Right ventricle myocardium inferior (tissue), 1 donor: ENCODE data around the gene AGPAT2. TPM values are rescaled to one million over a fixed set of nuclear protein-coding genes. Genes with fewer than 3 reads are reported as not detected.

ENCODE experiments used
- ATAC-seq: fragments of 200-7000 bp; cut with Tn5 transposase; one replicate; pipeline ENCODE4 v1.9.1; 2020; ENCODE audit warnings: mild to moderate bottlenecking, moderate library complexity
- DNase-seq: peaks from one replicate; pipeline ENCODE4 v3.0.0; 2021; ENCODE audit errors: missing footprints
- intact Hi-C: fragments of 100-400 bp; cut with DNase I; formaldehyde crosslinking; loops from one replicate; pipeline ENCODE4 v1.11.0; 2022
- total RNA-seq: library from RNA; stranded (reverse); fragmentation: NEBNext Ultra II Directional; extraction: Animal tissue kit (Norgen Biotek cat#: 25700); gene quantifications from one replicate; pipeline ENCODE4 v1.2.1, GENCODE V29; 2021
- donor health status: DM: no; HTN: yes; CAD: no; lungs with severe emphysema.

Gene AGPAT2
- total RNA-seq, 1 donor from 2014 or later: 57.9 TPM

DNA sequence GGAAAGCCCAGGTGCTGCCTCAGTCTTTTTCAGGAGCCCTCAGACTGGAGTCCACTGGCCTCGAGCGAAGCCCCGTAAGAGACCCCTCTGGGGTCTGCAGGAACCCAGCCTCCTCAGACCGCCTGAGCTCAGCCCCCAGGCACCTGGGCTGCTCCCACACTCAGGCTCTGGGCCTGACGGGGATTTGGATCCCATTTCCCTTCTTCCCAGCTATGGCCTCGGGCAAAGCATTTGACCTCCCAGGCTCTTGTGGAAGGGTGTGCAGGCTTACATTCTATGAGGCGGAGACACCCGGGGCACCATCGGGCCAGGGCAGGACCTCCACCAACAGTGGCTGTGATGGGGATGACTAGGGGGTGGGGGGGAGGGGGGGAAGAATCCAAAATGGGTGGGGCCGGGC lies 4.5 kb downstream of the AGPAT2 start:
- no peak for ATAC-seq
- no peak for DNase-seq
- intact Hi-C loops: no loop called here

DNA sequence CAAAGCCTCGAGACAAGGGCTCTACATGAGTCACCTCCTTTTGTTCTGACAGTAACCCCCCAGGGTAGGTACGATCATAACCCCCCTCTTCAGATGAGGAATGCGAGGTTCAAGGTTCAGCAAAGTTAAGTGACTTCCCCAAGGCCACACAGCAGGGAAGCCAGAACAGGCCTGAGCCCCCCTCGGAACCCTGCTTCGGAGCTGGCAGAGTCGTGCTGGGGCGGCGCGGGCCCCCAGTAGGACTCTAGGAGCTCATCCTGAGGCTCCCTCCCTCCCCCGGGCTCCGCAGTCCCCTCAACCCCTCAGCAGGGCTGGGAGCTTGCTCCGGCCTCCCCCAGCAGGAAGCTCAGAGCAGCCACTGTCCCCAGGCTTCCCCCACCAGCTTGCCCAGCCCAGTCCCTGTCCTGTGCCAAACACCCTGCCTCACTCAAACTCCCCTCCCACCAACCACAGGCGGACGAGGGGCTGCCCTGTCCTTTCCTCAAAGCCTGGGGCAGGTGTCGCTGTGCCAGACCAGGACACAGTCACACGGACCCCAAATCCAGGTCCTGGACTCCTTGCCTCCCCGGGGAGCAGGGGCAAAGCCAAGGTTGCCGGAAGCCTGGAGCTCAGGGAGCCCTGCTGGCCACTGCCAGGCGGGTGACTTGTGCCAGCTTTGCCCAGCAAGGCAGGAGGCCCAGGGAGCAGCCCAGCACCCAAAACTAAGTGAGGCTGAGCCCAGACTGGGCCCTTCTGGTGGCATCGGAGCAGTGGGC lies 5.1 kb downstream of the AGPAT2 start:
- intact Hi-C loops: no loop called here
- no peak for DNase-seq

DNA sequence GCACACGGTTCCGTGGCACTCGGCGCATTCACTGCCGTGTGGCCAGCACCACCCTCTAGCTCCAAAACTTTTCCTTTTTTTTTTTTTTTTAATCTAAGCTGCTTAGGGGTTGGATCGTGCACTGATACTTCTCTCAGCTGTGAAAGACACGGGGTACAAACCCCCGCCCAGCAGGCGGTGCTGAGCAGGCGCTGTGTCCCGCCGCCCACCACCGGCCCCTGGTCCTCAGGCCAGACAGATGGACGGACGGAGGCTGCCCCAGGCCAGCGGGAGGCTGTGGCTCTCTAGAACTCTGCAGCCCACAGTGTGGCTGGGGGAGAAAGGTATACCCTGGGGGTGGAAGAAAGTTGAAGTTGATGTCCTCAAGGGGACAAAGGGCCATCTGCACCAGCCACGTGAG lies 6.2 kb downstream of the AGPAT2 start:
- intact Hi-C loops: no loop called here
- DNase-seq (no peak), ATAC-seq (no peak)

More for the DNA sequence above, 5.1 kb downstream of the AGPAT2 start:
- ATAC-seq: no peak

DNA sequence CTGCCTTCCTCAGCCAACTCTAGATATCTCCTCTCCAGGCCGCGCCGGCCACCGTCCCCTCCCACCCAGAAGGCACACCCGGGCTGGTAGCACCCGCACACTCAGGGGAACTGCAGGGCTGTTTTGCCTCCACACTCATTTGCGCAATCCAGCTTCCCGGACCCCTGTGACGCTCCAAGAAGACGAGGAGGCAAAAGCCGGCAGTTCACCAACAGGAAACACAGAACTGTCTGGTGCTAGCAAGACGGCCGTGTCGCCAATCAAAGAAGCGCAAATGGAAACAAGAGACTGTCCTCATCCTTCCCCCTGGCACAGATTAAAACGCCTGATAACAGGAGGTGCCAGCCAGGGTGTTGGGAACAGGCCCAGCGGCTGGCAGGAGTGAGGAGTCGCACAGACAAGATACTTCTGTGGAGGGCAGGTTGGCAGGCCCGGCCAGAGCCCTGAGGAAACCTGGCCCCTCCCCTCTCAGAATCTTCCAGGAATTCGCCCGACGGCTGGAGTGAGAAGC lies 7.8 kb downstream of the AGPAT2 start:
- DNase-seq (no peak), ATAC-seq (no peak)
- intact Hi-C loops: loop anchor here (1.0 kb wide), 1 partner anchor 15 kb away; no protein-coding TSS in a partner anchor

DNA sequence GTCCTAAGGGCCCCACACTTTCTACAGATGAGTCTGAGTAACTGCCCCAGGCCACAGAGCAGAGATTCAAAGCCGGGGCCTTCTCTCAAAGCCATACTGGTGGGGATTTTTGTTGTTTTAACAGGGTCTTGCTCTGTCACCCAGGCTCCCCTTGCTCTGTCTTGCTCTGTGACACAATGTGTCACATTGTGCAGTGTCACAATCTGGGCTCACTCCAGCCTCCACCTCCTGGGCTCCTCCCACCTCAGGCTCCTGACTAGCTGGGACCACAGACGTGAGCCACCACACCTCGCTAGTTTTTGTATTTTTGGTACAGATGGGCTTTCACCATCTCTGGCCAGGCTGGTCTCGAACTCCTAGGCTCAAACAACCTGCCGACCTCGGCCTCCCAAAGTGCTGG lies 8.6 kb downstream of the AGPAT2 start:
- DNase-seq (no peak), ATAC-seq (no peak)

DNA sequence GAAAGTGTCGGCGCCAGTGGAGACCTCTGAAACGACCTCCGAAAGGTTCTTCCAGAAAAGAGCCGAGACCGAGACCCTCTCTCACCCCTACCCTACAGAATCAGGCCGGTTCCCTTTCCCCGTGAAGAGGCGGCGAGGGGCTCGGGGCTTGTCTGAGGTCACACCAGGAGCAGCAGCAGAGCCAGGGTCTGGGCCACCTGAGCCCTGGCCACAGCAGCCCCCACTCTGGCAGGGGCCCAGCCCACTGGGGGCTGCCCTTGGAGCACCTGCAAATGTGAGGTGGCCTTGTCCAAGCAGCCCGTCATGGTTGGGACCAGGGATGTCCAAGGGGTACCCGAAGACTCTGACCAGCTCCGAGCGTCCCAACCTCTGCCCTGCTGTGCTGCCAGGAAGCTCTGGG lies 9.2 kb downstream of the AGPAT2 start:
- intact Hi-C loops: no loop called here
- DNase-seq: no peak
- ATAC-seq: no peak

More for the DNA sequence above, 8.6 kb downstream of the AGPAT2 start:
- intact Hi-C loops: loop anchor here (1.0 kb wide), 1 partner anchor 16 kb away; no protein-coding TSS in a partner anchor

DNA sequence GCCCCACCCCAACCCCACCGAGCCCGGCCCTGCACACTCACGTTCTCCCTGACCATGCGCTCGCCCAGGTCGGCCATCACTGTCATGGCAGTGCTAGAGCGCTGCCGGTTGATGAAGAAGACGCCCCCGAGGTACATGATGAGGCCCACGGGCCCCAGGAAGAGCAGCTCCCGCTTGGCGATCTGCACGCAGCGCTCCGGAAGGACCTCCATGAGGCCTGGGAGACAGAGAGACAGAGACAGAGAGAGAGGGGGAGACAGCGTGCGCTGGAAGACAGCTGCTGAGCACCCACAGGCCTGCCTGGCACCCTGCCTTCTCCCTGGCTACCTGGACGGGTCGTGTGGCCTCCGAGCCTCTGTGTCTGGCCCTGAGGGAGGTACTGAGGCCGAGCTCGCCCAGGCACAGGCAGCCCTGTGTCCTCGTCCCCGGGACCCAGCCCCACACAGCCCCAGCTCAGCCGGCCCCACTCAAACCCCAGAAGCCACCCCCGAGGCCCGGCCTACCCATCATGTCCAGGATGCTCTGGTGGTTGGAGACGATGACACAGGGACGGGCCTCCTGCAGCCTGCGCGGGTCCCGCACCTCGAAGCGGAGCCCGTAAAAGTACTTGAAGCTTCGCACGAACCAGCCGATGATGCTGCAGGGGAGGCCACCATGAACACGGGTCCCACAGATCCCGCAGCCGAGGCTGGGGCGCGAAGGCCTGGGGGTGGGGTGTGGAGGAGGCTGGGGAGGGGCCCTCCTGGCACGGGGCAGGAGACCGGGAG lies 10.2 kb downstream of the AGPAT2 start:
- no peak for ATAC-seq
- intact Hi-C loops: no loop called here

DNA sequence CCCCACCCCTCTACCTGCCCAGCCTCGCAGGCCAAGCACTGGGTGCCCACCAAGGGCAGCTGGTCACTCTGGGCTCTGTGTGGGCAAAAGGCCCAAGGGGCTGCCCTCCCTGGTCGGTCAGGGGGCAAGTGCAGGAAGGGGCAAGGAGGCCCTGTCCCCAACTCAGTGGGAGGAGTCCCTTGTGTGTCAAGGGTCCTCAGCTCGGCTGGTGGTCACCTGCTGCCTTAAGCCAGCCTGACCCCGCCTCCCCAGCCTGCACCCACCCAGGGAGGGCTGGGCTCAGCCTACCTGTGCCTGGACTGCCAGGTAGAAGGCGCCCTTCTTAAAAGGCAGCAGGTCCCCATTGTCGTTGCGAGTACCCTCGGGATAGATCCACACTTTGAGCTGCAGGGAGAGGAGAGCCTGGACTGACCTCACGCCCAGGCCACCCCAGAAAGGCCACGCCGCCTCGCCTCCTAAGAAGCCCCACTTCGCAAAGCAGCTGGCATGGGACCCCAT lies 10.9 kb downstream of the AGPAT2 start:
- intact Hi-C loops: no loop called here
- ATAC-seq (no peak), DNase-seq (no peak)

More for the DNA sequence above, 10.2 kb downstream of the AGPAT2 start:
- DNase-seq: no peak

DNA sequence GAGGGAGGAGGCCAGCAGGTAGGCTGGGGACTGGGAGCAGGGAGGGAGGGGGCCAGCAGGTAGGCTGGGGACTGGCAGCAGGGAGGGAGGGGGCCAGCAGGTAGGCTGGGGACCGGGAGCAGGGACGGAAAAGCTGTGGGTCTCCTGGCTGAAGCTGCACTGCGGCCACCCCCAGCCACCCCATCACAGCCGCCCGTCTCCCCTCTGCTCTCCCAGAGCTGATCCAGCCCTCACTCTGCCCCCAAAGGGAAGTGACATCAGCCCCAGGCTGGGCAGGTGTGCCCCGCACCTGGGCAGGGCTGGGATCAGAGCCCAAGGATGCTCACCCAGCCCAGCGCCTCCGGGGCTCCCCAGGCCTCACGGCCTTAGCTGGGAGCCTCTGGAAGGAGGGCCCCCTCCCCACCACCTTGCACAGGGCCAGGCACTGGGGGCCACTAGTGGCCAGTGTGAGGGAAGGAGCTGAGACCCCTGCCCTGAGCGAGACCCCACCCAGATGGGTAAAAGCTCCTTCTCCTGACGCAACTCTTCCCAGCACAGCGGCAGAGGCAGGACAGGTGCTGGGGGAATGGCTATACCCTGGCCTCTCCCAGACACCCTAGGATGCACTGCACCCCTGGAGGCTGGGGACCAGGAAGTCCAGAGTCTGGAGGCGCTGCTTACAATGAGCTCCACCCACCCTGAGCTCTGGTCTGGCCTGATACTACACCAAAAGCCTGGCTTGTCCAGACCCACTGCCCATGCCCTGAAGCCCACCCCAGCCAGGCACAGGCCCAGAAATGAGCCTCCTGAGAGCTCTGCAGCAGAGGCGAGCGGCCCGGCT lies 11.6 kb downstream of the AGPAT2 start:
- DNase-seq (no peak), ATAC-seq (no peak)
- intact Hi-C loops: no loop called here

DNA sequence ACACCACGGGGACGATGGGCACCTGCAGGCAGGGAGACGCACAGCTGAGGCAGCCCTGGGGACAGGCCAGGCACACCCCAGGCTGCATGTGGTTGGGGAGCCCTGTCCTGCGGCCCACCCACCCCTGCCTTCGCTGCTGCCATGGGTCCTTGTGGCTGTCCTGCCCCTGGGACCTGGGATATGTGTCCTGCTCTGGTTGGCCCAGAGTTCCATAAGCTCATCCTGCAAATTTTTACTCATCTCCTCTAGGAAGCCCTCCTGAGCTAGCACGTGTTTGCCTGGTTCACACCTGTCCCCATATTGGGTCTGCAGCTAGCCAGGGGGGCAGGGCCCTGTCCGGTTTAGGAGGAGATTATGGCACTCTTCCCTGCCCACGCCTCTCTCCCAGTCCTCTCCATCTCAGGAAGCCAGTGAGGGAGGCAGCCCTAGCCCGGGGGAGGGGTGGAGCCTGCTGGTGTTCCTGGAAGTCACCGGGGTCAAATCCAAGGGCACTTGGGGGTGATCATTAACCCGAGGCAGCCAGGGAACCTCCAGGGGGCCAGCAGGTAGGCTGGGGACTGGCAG lies 12.4 kb downstream of the AGPAT2 start:
- no peak for DNase-seq
- no peak for ATAC-seq
- intact Hi-C loops: loop anchor here (5.0 kb wide), 1 partner anchor 42 kb away; no protein-coding TSS in a partner anchor

DNA sequence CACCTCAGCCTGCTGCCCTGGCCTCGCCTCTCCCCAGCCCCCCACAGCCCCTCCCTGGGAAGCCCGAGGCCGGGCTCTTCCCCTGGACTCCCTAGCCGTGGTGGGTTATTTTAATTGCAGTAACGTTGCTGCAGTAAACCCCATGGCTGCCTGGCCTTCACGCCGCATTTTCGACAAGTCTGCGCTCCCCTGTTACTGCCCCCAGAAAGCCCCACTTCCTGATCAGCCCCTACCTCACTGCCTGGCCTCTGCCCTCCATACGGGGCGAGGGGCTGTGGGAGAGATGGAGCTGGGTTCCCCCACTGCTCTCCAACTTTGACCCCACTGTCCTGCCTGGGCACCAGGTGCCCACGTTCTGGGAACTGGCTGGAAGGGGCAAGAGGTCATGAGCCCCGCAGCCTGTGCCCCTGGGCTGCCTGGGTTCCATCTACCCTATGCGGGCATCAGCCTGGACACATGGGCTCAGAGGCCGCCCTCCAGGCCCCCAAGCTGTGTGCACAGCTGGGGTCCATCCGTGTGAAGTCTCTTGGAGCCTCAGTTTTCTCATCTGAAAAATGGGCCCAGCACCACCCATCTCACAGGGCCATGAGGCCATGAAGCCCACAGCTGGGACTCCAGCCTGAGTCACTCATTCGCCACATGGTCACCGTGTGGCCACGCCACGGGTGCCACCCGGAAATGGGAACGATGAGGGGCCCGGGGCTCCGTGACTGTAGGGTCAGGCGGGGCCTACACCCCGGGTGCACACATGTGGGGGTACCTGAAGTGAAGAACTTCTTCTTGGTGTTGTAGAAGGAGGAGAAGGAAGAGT lies 13.1 kb downstream of the AGPAT2 start:
- DNase-seq (no peak), ATAC-seq (no peak)
- intact Hi-C loops: loop anchor here (5.0 kb wide), 1 partner anchor 43 kb away; no protein-coding TSS in a partner anchor

DNA sequence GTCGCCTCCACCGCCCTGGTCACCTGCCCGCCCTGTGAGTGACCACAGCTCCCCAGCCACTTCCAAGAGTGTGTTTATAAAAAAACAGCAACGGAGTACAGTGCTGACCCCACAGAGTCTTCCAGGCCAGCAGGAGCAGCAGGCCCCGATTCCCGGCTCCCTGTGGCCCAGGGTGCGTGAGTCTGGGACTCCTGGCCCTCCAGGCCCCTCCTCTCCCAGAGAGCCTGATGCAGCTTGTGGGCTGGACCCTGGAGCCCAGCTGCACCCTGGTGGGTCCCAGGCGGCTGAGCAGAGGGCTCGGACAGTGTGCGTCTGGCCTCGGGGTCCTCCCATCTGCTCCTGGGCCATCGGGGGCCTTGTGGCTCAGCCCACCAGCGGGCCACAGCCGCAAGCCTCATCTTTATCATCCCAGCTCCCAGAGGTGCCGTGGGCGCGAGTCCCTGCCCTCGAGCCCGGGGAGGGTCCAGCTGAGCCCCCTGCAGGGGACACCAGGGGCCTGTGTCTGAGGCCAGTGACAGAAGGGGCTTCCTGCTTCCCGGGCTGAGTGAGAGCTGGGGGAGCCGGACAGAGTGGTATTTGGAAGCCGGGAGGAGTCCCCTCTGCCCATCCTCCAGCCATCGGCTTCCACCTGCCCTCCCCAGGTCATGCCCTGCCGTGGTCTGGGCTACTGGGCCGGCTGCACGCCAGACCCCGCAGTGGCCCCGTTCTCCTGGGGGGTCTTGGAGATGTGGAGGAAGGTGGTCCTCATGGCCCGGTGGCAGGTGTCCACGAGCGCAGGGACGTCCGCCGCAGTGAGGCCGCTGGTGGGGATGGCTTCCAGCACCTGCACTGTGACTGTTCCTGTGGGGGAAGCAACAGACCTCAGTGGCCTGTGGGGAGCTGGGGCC lies 13.9 kb downstream of the AGPAT2 start:
- intact Hi-C loops: loop anchor here (5.0 kb wide), 1 partner anchor 44 kb away; no protein-coding TSS in a partner anchor
- ATAC-seq: no peak
- DNase-seq: no peak

DNA sequence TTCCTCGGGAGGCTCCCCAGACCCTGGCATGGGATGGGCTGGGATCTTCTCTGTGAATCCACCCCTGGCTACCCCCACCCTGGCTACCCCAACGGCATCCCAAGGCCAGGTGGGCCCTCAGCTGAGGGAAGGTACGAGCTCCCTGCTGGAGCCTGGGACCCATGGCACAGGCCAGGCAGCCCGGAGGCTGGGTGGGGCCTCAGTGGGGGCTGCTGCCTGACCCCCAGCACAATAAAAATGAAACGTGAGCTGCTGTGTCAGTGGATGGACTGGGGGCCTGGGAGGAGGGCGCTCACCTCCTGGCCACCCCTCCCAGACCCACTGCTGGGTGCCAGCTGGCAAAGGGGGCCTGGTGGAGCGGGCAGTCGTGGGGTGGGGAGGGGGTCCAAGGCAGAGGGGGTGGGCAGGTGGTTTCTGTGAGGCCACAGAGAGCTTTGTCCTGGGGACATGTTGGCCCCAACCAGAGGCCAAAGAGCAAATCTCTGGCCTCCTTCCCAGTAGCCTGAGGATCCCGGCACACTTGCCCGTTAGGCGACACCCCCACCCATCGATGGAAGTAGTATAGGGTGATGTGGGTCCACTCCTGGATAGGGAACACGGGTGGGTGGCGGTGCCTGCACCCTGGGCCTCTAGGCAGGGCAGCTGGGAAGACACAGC lies 14.7 kb downstream of the AGPAT2 start:
- ATAC-seq (no peak), DNase-seq (no peak)
- intact Hi-C loops: loop anchor here (5.0 kb wide), 1 partner anchor 45 kb away; no protein-coding TSS in a partner anchor

DNA sequence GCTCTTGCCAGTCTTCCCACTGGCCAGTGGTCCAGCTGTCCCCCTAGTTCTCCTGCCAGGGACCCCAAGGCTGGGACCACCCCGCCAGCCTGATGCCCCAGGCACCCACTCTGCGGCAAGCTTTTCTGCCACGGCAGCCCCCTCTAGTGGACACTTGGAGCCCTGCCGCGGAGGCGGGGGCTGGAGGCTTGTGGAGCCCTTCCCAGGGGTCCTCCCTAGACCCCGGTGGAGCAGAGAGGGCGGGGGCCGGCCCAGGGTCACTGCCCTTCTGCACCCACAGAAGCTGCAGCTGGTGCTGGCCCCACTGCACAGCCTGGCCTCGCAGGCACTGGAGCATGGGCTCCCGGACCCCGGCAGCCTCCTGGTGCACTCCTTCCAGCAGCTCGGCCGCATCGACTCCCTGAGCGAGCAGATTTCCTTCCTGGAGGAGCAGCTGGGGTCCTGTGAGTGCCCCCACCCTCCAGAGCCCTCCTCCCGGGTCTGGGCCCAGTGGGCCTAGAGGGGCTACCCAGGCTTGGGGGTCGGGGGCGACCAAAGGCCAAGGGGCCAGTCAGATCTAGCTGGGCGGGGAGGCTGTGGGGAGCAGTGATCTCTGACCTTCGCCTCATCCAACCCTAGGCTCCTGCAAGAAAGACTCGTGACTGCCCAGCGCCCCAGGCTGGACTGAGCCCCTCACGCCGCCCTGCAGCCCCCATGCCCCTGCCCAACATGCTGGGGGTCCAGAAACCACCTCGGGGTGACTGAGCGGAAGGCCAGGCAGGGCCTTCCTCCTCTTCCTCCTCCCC lies 15.4 kb downstream of the AGPAT2 start:
- ATAC-seq (no peak), DNase-seq (no peak)
- intact Hi-C loops: loop anchor here (5.0 kb wide), 1 partner anchor 45 kb away; no protein-coding TSS in a partner anchor

DNA sequence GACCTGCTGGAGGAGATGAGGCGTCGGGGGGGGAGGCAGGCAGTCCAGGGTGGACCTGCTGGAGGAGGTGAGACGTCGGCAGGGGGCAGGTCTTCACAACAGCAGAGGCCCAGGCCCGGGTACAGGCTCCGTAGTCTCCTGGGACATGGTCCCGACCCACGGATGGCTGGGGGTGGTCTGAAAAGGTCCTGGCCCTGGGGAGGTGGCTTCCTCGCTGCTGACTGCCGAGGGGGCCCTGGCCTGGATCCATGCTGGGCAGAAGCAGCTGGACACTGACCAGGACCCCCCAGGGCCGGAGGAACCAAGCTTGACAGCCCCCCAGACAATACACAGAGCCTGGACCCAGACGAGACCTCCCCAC lies 16.0 kb downstream of the AGPAT2 start:
- DNase-seq: no peak
- ATAC-seq: no peak
- intact Hi-C loops: loop anchor here (5.0 kb wide), 1 partner anchor 46 kb away; no protein-coding TSS in a partner anchor
